Heart left ventricle (tissue), 16 donors: ENCODE measurements around the gene CR2. TPM values are rescaled to one million over a fixed set of nuclear protein-coding genes. Genes with fewer than 3 reads are reported as not detected.
A peak's percentile ranks its signal among the peaks of the same experiment; 100 is the strongest.
"Not testable (repeated sequence)": the region's sequence is repeated elsewhere in the genome, so short reads cannot be mapped to it uniquely, and the experiment has no call there.

Source experiments
- ATAC-seq, 4 donors: fragments of 200-7000 bp; cut with Tn5 transposase; one replicate each; pipeline ENCODE4 v1.9.1; 2020 to 2022; ENCODE audit warnings: moderate library complexity in 4 of 4, mild to moderate bottlenecking in 3 of 4, moderate number of reproducible peaks in 1 of 4
- DNase-seq, 5 donors: peaks; one replicate each; pipeline ENCODE4 v3.0.0-alpha.2; 2020
- H3K27ac ChIP-seq, 12 donors: fragments of 200-600 bp; sonication (generic) in 4 of 12; one replicate each; pipeline versions ENCODE4 v1.5.0 to v1.8.0; 2016 to 2022; ENCODE audit warnings: mild to moderate bottlenecking in 2 of 12
- H3K27me3 ChIP-seq, 9 donors: fragments of 200-600 bp; sonication (generic) in 2 of 9; one replicate each; pipeline versions ENCODE4 v1.5.1 to v1.8.0; 2016 to 2022; ENCODE audit warnings: mild to moderate bottlenecking in 3 of 9
- H3K36me3 ChIP-seq, 9 donors: fragments of 200-600 bp; sonication (generic) in 2 of 9; one replicate each; pipeline versions ENCODE4 v1.5.0 to v1.8.0; 2018 to 2022; ENCODE audit warnings: mild to moderate bottlenecking in 2 of 9
- H3K4me1 ChIP-seq, 12 donors: fragments of 200-600 bp; sonication (generic) in 4 of 12; one replicate each; pipeline versions ENCODE4 v1.5.0 to v1.8.0; 2016 to 2022; ENCODE audit warnings: mild to moderate bottlenecking in 3 of 12
- H3K4me3 ChIP-seq, 12 donors: fragments of 200-600 bp; sonication (generic) in 4 of 12; one replicate each; pipeline versions ENCODE4 v1.5.0 to v1.8.0; 2017 to 2022; ENCODE audit warnings: mild to moderate bottlenecking in 9 of 12, moderate library complexity in 4 of 12
- H3K9me3 ChIP-seq, 12 donors: fragments of 200-600 bp; sonication (generic) in 4 of 12; one replicate each; pipeline versions ENCODE4 v1.5.0 to v1.8.0; 2016 to 2022; ENCODE audit warnings: mild to moderate bottlenecking in 1 of 12
- POLR2A ChIP-seq, 2 donors: fragments of 450-650 bp; IDR thresholded peaks; one replicate each; pipeline ENCODE4 v1.6.1; 2017; ENCODE audit warnings: antibody characterized with exemption in 2 of 2, mild to moderate bottlenecking in 2 of 2, moderate library complexity in 2 of 2
- WGBS, 4 donors: extraction: QIAGEN DNeasy Blood & Tissue Kit in 2 of 4; methylation state at CpG; one replicate each; pipeline versions ENCODE4 v1.1.5 to v1.1.7; 2013 to 2018; 5-methylcytosine and 5-hydroxymethylcytosine counted together
- intact Hi-C, 10 donors: fragments of 100-400 bp; cut with DNase I; formaldehyde crosslinking; loops; one replicate each; pipeline versions ENCODE4 v1.11.1 to v1.14.2; 2022
- polyA plus RNA-seq, 2 donors: library from polyadenylated mRNA; stranded (reverse); fragments of 200-250 nt; gene quantifications; one replicate each; pipeline ENCODE4 v1.2.3, GENCODE V29; 2013
- total RNA-seq, 9 donors: library from RNA; depleted of rRNA in 2 of 9; stranded (reverse); fragments of >200 nt in 2 of 9; fragmentation: NEBNext Ultra II Directional in 3 of 9; extraction: Animal tissue kit (Norgen Biotek cat#: 25700) in 3 of 9; gene quantifications; one replicate each; pipeline versions ENCODE4 v1.1.0 to v1.2.4, GENCODE V29; 2016 to 2023
- TF ChIP-seq, protein P1 (sequence below), 12 donors: fragments of 200-600 bp; sonication (generic) in 4 of 12; IDR thresholded peaks; one replicate each; pipeline versions ENCODE4 v1.5.0 to v1.8.0; 2018 to 2022; ENCODE audit warnings: antibody characterized with exemption in 12 of 12, mild to moderate bottlenecking in 5 of 12
- donor health status: ischemic (EF 13 %, LVEDD 7.1; RV severe dilation, severe dysfunction).
- donor health status: healthy with polysubstance abuse.
- donor health status: DM: no; HTN: yes; CAD: no.
- donor health status: DM: no; HTN: no; CAD: no.
- donor health status: ischemic (EF 25% LVEDD 6.9; RV normal size, moderate dysfunction).
- donor health status: ischemic (EF 25% LVEDD 5.7; RV mildly dilated, moderate dysfunction).
- donor health status: healthy.
- donor health status: DM: yes; HTN: yes; CAD: no.
- donor health status: ischemic (EF 35%, LVEDD 5.7; RV mildly dilated, moderate dysfunction).
- donor health status: nonischemic (EF 11% LVEDD 7.7; RV severe dilation, severe dysfunction).
- donor health status: DM: yes; HTN: yes; CAD: no.
- donor health status: PGD.
- donor health status: ischemic (EF 29% LVEDD 5.4; RV normal size, mild dysfunction).
- donor health status: nonischemic (EF 23%, LVEDD 6.1; RV moderate dilation, normal function).

The CR2 gene
- total and polyA plus RNA-seq, 11 donors, result 0.03 to 0.09 TPM; not detected in 9

DNA sequence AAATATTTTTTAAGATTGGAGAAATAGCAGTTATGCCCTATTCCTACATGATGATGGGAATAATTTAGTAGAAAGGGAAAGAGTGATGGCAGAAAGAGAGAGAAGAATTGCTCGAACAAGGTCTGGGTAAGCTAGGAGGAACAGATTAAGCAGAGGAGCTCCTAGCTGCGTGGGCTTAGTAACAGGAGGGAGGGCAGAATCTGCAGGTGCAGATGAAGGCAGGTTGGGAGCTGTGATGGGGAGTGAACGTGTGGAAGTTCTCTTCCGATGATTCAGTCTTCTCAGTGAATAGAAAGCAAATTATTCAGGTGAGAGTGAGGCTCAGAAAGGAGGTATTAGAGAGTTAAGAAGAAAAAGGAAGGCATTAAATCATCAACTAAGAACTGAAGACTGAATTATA, 33.5 kb downstream of the CR2 start:
- H3K9me3 ChIP-seq, result no peaks in the 10 kb centered on the region
- DNase-seq (no peak), ATAC-seq (no peak)
- intact Hi-C loops, result no loop called here
- H3K4me1 ChIP-seq, result no peaks in the 10 kb centered on the region
- no peak overlapping the region for H3K4me3 ChIP-seq
- H3K36me3 ChIP-seq, result no peaks in the 10 kb centered on the region
- 68 to 76% (median 70%) methylated on average over 4 of the region's 4 CpGs for WGBS, 4 donors
- H3K27ac ChIP-seq, result no peak overlapping the region
- peaks cover 0 to 30% (median 7%) of the 10 kb centered on the region in 9 donors for H3K27me3 ChIP-seq
- TF ChIP-seq, protein P1, sequence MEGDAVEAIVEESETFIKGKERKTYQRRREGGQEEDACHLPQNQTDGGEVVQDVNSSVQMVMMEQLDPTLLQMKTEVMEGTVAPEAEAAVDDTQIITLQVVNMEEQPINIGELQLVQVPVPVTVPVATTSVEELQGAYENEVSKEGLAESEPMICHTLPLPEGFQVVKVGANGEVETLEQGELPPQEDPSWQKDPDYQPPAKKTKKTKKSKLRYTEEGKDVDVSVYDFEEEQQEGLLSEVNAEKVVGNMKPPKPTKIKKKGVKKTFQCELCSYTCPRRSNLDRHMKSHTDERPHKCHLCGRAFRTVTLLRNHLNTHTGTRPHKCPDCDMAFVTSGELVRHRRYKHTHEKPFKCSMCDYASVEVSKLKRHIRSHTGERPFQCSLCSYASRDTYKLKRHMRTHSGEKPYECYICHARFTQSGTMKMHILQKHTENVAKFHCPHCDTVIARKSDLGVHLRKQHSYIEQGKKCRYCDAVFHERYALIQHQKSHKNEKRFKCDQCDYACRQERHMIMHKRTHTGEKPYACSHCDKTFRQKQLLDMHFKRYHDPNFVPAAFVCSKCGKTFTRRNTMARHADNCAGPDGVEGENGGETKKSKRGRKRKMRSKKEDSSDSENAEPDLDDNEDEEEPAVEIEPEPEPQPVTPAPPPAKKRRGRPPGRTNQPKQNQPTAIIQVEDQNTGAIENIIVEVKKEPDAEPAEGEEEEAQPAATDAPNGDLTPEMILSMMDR (IDR thresholded peaks at IDR 0.05), result no peak
- TF ChIP-seq POLR2A (IDR thresholded peaks at IDR 0.05), result no peak

DNA sequence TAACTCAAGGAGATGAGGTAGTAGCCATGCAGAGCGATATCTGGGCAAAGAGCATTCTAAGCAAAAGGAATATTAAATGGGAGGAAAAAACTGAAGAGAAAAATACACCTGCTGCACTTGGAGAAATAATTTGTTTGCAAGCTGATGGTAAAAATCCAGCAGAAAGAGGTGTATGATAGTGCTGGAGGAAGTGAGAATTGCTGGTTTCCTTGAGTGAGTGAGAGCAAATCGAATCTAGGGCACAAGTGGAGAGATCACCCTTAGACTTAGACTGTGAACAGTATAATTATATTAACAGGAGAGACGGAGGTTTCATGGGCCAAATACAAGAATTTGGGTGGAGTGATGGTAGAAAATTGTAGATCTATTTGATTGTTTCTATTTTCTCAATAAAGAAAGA, 39.1 kb downstream of the CR2 start:
- intact Hi-C loops, result no loop called here
- H3K4me3 ChIP-seq, result no peak overlapping the region
- H3K27me3 ChIP-seq, result peaks cover 13 to 79% (median 35%) of the 10 kb centered on the region in 9 donors
- H3K4me1 ChIP-seq, result peaks cover 0 to 11% (median 0%) of the 10 kb centered on the region in 12 donors
- TF ChIP-seq, protein P1 (IDR thresholded peaks at IDR 0.05), result no peak
- no peak for TF ChIP-seq POLR2A (IDR thresholded peaks at IDR 0.05)
- H3K27ac ChIP-seq, result no peak overlapping the region
- WGBS, 4 donors, result 76 to 84% (median 77%) methylated on average over 3 of the region's 3 CpGs
- ATAC-seq (no peak), DNase-seq (no peak)
- H3K9me3 ChIP-seq, result no peaks in the 10 kb centered on the region
- H3K36me3 ChIP-seq, result no peaks in the 10 kb centered on the region

DNA sequence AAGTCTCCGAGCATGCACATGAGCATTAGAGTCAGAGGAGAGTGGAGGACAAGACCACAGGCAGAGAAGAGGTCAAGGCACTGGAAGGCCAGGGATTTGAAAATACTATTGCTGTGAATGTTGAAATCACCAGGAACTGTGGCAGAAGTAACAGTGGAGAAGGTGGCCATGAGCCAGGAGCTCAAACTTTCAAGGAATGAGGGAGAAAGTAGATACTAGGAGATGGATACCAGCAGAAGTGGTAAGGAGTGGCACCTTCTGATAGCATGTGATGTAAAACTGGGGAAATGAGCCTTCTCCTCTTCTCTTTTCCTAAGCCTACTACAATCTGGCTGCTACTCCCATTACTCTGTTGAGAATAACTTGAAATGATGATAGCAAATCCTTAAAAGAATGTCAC, 40.0 kb downstream of the CR2 start:
- DNase-seq, result no peak
- no peak overlapping the region for H3K27ac ChIP-seq
- WGBS, 4 donors, result 82 to 94% (median 88%) methylated on average over 1 of the region's 1 CpG
- no peak for TF ChIP-seq POLR2A (IDR thresholded peaks at IDR 0.05)
- TF ChIP-seq, protein P1 (IDR thresholded peaks at IDR 0.05), result no peak
- no peaks in the 10 kb centered on the region for H3K36me3 ChIP-seq
- H3K9me3 ChIP-seq, result no peaks in the 10 kb centered on the region
- no peak overlapping the region for H3K4me3 ChIP-seq
- intact Hi-C loops, result no loop called here
- peaks cover 17 to 82% (median 38%) of the 10 kb centered on the region in 9 donors for H3K27me3 ChIP-seq
- ATAC-seq, result no peak
- H3K4me1 ChIP-seq, result peaks cover 0 to 11% (median 0%) of the 10 kb centered on the region in 12 donors

- H3K36me3 ChIP-seq, DNase-seq, ATAC-seq, H3K9me3 ChIP-seq: not testable (repeated sequence)
- 74 to 84% (median 80%) methylated on average over 8 of the region's 8 CpGs for WGBS, 4 donors
- intact Hi-C loops, result loop anchor here in 6 of 10 donors (5.0 kb wide), 3 partner anchors 403 to 413 kb away; partner anchors contain the start of gene C4BPB (in 3 of the 6)
- H3K27me3 ChIP-seq, result peaks cover 17 to 92% (median 42%) of the 10 kb centered on the region in 9 donors
- peaks cover 0 to 11% (median 0%) of the 10 kb centered on the region in 12 donors for H3K4me1 ChIP-seq
- H3K4me3 ChIP-seq, result peak overlapping the region in 3 of 12 donors; percentile 51 to 62 (median 52)
- peak overlapping the region in 1 of 12 donors; percentile 86 for H3K27ac ChIP-seq
Measured at GRCh38 chr1:207495281-207495680, 41.2 kb downstream of the CR2 start.
